Chondrocyte (in vitro differentiated cells): ENCODE measurements around the gene OPN1SW. TPM values are rescaled to one million over a fixed set of nuclear protein-coding genes. Genes with fewer than 3 reads are reported as not detected.

ENCODE experiments used
- DNase-seq: peaks from one replicate; pipeline ENCODE4 v3.0.0; 2021; ENCODE audit warnings: mixed read lengths, low spot score
- H3K27ac Mint-ChIP-seq: one replicate; pipeline ENCODE4 v1.8.0; 2021; ENCODE audit warnings: mild to moderate bottlenecking, moderate library complexity, mixed read lengths; ENCODE audit not compliant: unreplicated experiment
- H3K27me3 Mint-ChIP-seq: 2 replicates; pipeline ENCODE4 v1.8.0; 2021; ENCODE audit warnings: low read depth, mixed read lengths
- H3K36me3 Mint-ChIP-seq: 2 replicates; pipeline ENCODE4 v1.8.0; 2021; ENCODE audit warnings: low read depth, mixed read lengths
- H3K4me1 Mint-ChIP-seq: 2 replicates; pipeline ENCODE4 v1.8.0; 2021; ENCODE audit warnings: low read depth, mild to moderate bottlenecking, mixed read lengths
- H3K4me3 Mint-ChIP-seq: one replicate; pipeline ENCODE4 v1.8.0; 2021; ENCODE audit warnings: mild to moderate bottlenecking, moderate library complexity, mixed read lengths; ENCODE audit not compliant: unreplicated experiment
- H3K9me3 Mint-ChIP-seq: 2 replicates; pipeline ENCODE4 v1.8.0; 2021; ENCODE audit warnings: low read depth, mixed read lengths
- total RNA-seq: library from RNA; stranded (reverse); gene quantifications from 3 replicates; pipeline ENCODE4 v1.2.1, GENCODE V29; 2021
- TF ChIP-seq, protein P1 (sequence below): fragments of 200-600 bp; sonication (generic); IDR thresholded peaks from 2 replicates; pipeline ENCODE4 v1.5.0; 2021; ENCODE audit warnings: antibody characterized with exemption, mild to moderate bottlenecking, moderate library complexity

The OPN1SW gene
- total RNA-seq, 1 donor from 2014 or later, result not detected

- H3K36me3 Mint-ChIP-seq, result peaks cover 4% of the 10 kb centered on the region
Observed at GRCh38 chr7:128794020-128794419, 18.4 kb upstream of the OPN1SW start.

GRCh38 chr7:128793181-128793547 lies 17.6 kb upstream of the OPN1SW start:
- Mint-ChIP-seq H3K4me3 (no peak overlapping the region), H3K9me3 (no peaks in the 10 kb centered on the region), H3K4me1 (peaks cover 16% of the 10 kb centered on the region), H3K27me3 (peaks cover 2% of the 10 kb centered on the region), H3K27ac (no peak overlapping the region), H3K36me3 (peaks cover 4% of the 10 kb centered on the region)
- DNase-seq, result no peak
- TF ChIP-seq, protein P1, sequence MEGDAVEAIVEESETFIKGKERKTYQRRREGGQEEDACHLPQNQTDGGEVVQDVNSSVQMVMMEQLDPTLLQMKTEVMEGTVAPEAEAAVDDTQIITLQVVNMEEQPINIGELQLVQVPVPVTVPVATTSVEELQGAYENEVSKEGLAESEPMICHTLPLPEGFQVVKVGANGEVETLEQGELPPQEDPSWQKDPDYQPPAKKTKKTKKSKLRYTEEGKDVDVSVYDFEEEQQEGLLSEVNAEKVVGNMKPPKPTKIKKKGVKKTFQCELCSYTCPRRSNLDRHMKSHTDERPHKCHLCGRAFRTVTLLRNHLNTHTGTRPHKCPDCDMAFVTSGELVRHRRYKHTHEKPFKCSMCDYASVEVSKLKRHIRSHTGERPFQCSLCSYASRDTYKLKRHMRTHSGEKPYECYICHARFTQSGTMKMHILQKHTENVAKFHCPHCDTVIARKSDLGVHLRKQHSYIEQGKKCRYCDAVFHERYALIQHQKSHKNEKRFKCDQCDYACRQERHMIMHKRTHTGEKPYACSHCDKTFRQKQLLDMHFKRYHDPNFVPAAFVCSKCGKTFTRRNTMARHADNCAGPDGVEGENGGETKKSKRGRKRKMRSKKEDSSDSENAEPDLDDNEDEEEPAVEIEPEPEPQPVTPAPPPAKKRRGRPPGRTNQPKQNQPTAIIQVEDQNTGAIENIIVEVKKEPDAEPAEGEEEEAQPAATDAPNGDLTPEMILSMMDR, result no peak

More at GRCh38 chr7:128794020-128794419, 18.4 kb upstream of the OPN1SW start:
- Mint-ChIP-seq H3K4me3 (no peak overlapping the region), H3K9me3 (no peaks in the 10 kb centered on the region), H3K27ac (no peak overlapping the region), H3K4me1 (peaks cover 16% of the 10 kb centered on the region), H3K27me3 (no peaks in the 10 kb centered on the region)
- TF ChIP-seq, protein P1, result peak; percentile 22
- DNase-seq, result no peak

- DNase-seq, result no peak
Observed at GRCh38 chr7:128792471-128793180, 17.0 kb upstream of the OPN1SW start.

GRCh38 chr7:128791972-128792327 lies 16.4 kb upstream of the OPN1SW start:
- DNase-seq, result no peak
- TF ChIP-seq, protein P1, result no peak
- Mint-ChIP-seq H3K4me3 (peak overlapping the region; percentile 86), H3K27ac (no peak overlapping the region), H3K36me3 (peaks cover 2% of the 10 kb centered on the region), H3K9me3 (no peaks in the 10 kb centered on the region), H3K4me1 (peaks cover 16% of the 10 kb centered on the region), H3K27me3 (peaks cover 2% of the 10 kb centered on the region)

More at GRCh38 chr7:128792471-128793180, 17.0 kb upstream of the OPN1SW start:
- TF ChIP-seq, protein P1, result no peak
- Mint-ChIP-seq H3K4me3 (peak overlapping the region; percentile 27), H3K27ac (no peak overlapping the region), H3K9me3 (no peaks in the 10 kb centered on the region), H3K36me3 (peaks cover 4% of the 10 kb centered on the region), H3K4me1 (peaks cover 16% of the 10 kb centered on the region), H3K27me3 (peaks cover 2% of the 10 kb centered on the region)

- H3K9me3 Mint-ChIP-seq, result no peaks in the 10 kb centered on the region
- no peak for DNase-seq
- peaks cover 2% of the 10 kb centered on the region for H3K36me3 Mint-ChIP-seq
- H3K4me3 Mint-ChIP-seq, result peak within 1 kb of the TSS; percentile 86
- H3K27me3 Mint-ChIP-seq, result peaks cover 2% of the 10 kb centered on the region
- TF ChIP-seq, protein P1, result no peak
- peaks cover 16% of the 10 kb centered on the region for H3K4me1 Mint-ChIP-seq
- no peak within 1 kb of the TSS for H3K27ac Mint-ChIP-seq
Observed at GRCh38 chr7:128791121-128791971, 15.8 kb upstream of the OPN1SW start, which contains the start of gene CCDC136. TSS of gene CCDC136 (plus strand) at chr7:128791968. CDS start at chr7:128792412, 444 bp downstream.
